Hypothalamus (tissue), 51 donors: ENCODE data around the gene NHSL2.

ENCODE experiments used
- DNase-seq, 51 donors: peaks; one replicate each; lab custom pipeline; 2025; lab: John Stamatoyannopoulos, UW

Gene NHSL2

GRCh38 chrX:71978164-71978563 lies 67.5 kb downstream of the NHSL2 start:
- no peak for DNase-seq

GRCh38 chrX:71989768-71990426 lies 79.3 kb downstream of the NHSL2 start:
- DNase-seq: peak in 1 of 51 donors; percentile 1

DNA sequence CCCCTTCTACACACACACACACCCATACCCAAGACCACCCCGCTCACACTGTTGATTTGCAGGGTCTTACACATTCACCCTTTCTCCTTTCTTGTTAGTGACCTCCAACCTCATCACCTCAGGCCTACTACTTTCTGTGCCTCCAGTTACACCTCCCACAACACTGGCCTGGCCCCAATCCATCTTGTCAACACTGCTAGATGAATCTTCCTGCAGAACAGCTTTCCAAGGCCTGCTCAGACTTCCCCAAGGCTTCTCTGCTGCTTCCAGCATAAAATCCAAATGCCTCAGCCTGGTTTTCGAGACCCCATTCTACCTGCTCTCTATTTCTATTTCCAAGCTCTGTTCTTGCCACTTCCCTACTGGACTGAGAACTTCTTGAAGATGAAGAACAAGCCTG lies 79.9 kb downstream of the NHSL2 start:
- no peak for DNase-seq

- no peak for DNase-seq
Observed at GRCh38 chrX:71991164-71991563, 80.5 kb downstream of the NHSL2 start.

- no peak for DNase-seq
Observed at GRCh38 chrX:71992711-71993110, 82.1 kb downstream of the NHSL2 start.

GRCh38 chrX:71993371-71993770 lies 82.7 kb downstream of the NHSL2 start:
- DNase-seq: no peak

GRCh38 chrX:71994601-71995000 lies 84.0 kb downstream of the NHSL2 start:
- no peak for DNase-seq

DNA sequence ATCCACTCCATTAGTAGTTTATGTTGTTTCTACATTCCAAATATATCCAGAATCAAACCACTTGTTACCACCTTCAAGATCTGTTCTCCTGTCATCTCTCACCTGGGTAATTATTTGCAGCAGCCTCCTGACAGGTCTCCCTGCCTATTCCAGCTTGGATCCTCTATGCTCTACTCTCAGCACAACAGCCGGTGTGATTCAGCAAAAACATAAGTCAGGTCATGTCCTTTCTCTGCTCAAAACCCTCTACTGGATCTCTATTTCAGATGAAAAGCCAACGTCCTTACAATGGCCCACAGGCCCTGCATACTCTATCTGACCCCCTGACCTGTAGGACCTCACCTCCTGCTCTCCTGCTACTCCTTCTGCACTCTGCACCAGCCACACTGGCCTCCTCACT lies 84.5 kb downstream of the NHSL2 start:
- DNase-seq: no peak

DNA sequence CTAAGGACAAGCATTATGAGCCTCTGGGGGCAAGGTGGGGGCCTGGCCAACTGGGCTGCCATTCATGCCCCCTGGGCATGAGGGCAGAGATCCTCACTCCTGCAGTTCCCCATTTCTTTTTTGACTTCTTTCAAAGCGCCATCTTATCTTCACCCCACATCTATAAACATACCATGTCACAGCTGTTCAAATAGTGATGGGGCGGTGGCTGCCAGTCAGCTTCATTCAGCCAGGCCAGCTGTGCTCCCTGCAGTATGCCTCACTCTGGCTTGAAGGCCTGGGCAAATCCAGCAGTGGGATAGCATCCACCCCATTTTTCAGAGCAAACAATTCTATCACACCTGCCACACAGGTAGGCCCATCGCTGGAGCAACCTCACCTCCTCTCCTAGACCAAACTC lies 85.5 kb downstream of the NHSL2 start:
- no peak for DNase-seq

GRCh38 chrX:71996826-71997225 lies 86.2 kb downstream of the NHSL2 start:
- DNase-seq: no peak

GRCh38 chrX:71997320-71997719 lies 86.7 kb downstream of the NHSL2 start:
- no peak for DNase-seq

GRCh38 chrX:71998836-71999509 lies 88.3 kb downstream of the NHSL2 start:
- peak in 5 of 51 donors; percentile 0 to 18 (median 4) for DNase-seq

- DNase-seq: no peak
Observed at GRCh38 chrX:71999535-71999934, 88.9 kb downstream of the NHSL2 start.

DNA sequence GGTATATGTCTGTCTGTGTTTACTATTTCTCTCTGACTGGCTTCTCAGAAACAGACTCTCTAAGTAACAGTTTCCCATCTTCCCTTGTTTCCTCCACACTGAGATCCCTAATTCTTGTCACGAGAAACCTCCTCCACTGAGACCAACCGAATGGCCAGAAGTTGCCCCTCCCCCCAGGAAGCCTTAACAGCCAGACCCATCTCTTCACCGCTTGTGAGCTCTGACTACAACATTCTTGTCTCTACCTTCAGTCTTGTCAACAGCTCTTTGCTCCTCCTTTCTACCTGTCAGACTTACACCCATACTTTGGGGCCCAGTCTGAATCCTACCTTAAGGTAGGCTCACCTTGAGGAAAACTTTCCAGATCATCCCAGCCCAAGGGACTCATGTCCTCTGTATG lies 90.8 kb downstream of the NHSL2 start:
- DNase-seq: no peak

GRCh38 chrX:72001906-72002305 lies 91.3 kb downstream of the NHSL2 start:
- no peak for DNase-seq

- no peak for DNase-seq
Observed at GRCh38 chrX:72002875-72003274, 92.2 kb downstream of the NHSL2 start.

- no peak for DNase-seq
Observed at GRCh38 chrX:72003811-72004750, 93.4 kb downstream of the NHSL2 start.

DNA sequence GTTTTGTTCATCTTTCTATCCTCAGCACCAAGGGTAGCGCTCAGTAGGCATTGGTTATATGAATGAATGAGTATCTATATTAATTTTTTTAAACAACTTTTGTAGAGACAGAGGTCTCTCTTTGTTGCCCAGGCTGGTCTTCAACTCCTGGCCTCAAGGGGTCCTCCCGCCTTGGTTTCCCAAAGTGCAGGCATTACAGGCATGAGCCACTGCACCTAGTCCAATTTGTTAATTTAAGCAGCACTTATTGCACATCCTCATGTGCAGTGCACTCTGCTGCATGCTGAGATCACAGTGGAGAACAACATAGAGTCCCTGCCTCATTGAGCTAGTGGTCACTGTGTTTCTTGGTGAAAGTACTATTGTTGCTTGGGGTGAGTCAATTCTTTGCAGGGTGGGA lies 94.4 kb downstream of the NHSL2 start:
- no peak for DNase-seq

DNA sequence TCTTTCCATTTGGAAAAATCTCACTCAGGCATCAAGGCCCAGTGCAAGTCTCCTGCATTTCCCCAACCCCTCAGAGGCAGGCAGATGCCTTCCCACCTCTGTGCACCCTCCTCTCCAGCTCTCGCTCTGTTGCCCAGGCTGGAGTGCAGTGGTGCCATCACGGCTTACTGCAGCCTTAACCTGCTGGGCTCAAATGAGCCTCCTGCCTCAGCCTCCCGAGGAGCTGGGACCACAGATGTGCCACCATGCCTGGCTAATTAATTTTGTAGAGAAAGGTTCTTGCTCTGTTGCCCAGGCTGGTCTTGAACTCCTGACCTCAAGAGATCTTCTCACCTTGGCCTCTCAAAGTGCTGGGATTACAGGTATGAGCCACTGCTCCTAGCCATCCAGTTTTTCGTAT lies 95.8 kb downstream of the NHSL2 start:
- DNase-seq: no peak

DNA sequence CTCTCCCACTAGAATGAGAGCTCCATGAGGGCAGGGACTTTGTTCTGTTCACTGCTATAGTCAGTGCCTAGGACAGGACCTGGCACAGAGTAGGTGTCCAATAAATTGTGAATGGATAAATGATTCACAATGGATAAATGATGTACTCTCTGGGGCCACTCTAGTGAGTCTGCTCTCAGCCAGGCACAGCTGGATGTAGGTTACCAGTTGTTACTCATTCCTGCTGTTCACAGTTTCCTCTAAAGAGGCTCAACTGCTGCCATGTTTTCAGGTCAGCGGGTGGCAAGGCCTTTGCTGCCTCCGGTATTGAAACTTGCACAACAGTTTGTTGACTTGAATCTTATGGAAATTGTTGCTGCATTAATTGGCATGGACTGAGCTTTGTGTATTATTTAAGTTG lies 99.1 kb downstream of the NHSL2 start:
- DNase-seq: no peak

GRCh38 chrX:72011734-72012133 lies 101.1 kb downstream of the NHSL2 start:
- DNase-seq: no peak

DNA sequence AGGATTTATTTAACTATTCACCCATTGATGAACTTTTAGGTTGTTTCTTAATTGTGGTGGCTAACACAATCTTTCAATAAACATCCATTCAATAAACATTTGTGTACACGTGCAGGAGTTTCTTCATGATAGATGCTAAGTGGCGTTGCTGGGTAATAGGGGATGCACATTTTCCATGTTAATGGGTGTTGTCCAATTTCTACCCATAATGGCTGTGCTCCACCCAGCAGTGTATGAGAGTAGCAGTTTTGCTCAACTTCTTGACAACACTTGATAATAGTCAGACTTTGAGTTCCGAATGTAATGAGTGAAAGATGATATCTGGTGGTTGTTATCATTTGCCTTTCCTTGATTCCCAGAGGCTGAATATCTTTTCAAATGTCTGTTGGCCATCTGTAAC lies 104.7 kb downstream of the NHSL2 start:
- DNase-seq: no peak
